Measurements from ENCODE around the gene KRTAP19-1.

- TF ChIP-seq CTCF (conservative IDR thresholded peaks at IDR 0.05; ENCODE audit: low read depth, low read length) (no peak), EZH2 (IDR thresholded peaks at IDR 0.05; ENCODE audit: borderline replicate concordance, low read depth, low read length, poor library complexity, severe bottlenecking) (no peak)
Measured at GRCh38 chr21:30447056-30447455, 33.1 kb downstream of the KRTAP19-1 start.

Measured in A673 (cell line).